HG03108 (cell line): ENCODE measurements around the gene HAUS3.

Experiments
- ATAC-seq: cut with Tn5 transposase; IDR thresholded peaks from one replicate; pipeline ENCODE4 v1.9.1; 2021; ENCODE audit warnings: moderate library complexity; ENCODE audit not compliant: unreplicated experiment

Gene HAUS3

DNA sequence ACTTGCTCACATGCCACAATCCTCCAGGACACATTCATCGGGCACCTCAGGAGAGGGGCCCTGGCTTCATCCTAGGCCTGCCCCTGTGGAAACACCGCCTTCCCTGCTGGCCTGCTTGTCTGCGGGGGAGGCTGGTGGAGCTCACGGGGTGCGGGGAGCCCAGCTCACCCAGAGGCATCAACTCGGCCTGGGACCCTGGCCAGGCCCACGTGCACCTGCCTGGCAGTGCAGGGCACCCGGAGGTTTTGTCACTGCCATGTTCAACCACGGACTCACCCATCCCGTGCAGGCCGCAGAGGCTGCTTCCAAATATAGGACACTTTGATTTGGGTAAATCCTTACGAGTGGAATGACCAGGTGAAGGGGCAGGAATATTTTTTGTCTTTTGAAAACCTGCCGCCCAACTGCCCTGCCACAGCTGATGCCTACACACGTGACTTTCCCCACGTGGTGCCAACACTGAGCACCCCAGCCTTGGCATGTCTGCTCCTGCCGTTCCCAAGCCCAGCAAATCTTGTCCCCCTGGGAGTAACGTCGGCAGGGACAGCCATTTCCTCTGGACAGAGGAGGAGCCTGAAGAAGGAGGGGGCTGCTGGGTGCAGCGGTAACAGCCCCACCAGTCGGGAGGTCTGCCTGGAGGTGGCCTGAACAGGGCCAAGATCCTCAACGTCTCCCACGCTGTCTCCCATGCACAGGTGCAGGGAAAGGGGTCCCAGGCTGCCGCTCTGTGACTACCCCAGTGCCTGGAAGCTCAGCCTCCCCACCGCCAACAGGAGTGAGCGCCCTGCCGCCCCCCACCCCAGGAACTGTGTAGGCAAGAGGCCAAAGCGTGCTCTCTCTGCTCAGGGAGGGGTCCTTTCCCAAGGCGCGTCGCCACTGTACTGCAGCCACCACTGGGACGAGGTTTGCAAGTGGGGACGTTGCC, 11.5 kb upstream of the HAUS3 start:
- no peak for ATAC-seq

DNA sequence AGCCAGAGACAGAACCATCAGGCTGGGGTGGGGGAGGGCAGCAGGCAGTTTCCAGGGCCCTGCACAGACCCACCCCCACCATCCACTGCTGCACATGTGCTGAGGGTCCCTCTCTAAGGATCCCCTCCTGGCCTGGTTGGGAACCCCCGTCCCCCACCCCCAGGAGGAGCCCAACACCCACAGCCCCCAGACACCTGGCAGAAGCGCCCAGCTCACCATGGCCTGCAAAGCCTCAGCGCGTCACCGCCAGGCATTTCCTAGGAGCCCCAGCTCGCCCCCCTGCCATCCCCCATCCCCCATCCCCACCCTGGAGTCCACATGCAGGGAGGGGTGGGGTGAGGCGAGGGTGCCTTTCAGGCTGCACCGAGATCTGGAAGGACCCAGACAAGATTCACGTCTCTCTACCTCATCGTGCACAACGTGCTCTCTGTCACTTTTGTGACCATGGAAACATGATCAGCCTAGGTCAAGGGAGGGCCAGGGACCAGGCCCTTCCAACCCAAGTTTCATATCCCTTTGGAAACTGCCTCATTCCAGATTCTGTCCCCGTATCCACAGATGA, 10.7 kb upstream of the HAUS3 start:
- no peak for ATAC-seq

- ATAC-seq: no peak
Observed at GRCh38 chr4:2251795-2252529, 10.0 kb upstream of the HAUS3 start.

DNA sequence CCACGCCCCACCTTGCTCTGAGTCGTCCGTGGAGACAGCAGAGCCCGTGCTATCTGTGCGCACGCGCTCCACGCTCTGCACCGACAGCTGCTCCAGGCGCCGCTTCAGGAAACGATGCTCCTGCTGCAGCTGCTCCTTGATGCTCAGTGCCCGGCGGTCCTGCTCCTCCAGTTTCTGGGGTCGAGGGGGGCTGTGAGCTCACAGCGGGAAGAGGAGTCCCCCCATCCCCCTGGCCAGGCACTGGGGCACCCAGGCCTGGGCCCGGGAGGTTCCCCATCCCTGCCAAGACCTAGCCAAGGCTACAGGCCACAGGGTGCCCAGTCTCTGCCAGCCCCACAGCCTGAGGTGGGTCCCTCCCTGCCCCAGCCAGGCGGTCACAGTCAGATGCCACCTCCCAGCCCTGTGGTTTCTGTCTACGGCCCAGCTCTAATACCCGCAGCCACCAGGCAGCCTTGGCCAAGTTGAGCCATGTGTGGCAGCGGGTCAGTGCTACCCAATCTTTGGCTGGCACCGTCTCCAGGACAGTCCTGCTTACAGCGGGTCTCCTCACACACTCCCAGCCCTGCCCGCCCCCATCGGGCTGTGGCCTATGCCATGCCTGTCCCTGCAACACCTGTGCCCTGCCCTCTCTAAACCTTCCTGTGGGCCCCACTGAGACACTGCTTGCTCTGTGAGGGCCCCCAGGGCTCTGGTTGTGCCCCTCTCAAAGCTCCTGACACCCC, 9.3 kb upstream of the HAUS3 start:
- no peak for ATAC-seq

GRCh38 chr4:2250357-2251072, 8.6 kb upstream of the HAUS3 start:
- ATAC-seq: no peak

DNA sequence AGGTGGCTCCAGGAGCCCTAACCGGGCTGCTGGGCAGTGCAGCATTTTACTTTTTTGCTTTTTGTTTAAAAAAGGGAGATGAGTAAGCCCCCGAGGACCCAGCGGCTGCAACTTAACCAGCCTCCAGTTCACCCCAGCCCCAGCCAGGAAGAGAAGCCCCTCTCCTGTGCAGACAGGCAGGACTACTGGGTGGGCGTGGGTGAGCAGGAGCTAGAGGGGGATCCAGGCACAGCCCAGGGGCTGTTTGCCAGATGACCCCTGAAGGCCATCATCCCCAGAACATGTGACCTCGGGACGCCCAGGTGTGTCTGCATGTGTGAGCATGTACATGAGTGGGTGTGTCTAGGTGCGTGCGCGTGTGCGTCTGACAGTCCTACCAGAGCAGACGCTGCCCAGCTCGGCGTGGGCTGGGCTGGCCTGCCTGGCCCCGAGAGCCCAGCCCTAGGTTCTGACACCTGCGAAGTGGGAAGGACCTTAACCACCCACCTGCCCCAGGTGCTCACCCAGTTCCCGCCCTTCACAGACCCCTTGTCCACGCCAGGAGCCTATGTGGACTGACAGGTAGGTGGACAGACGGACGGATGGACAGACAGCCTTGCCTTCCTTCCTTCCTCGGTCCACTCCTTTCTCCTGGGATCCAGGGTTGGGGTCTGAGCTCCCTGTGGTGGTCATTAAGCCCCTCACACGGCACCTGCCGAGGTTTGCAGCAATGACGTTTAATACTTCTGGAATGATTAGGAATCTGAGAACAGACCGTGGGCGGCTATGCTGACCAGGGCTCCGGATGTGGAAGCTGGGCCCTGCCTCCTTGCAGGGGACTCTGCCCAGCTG, 7.8 kb upstream of the HAUS3 start:
- ATAC-seq: no peak

GRCh38 chr4:2248821-2249261, 6.9 kb upstream of the HAUS3 start:
- no peak for ATAC-seq

DNA sequence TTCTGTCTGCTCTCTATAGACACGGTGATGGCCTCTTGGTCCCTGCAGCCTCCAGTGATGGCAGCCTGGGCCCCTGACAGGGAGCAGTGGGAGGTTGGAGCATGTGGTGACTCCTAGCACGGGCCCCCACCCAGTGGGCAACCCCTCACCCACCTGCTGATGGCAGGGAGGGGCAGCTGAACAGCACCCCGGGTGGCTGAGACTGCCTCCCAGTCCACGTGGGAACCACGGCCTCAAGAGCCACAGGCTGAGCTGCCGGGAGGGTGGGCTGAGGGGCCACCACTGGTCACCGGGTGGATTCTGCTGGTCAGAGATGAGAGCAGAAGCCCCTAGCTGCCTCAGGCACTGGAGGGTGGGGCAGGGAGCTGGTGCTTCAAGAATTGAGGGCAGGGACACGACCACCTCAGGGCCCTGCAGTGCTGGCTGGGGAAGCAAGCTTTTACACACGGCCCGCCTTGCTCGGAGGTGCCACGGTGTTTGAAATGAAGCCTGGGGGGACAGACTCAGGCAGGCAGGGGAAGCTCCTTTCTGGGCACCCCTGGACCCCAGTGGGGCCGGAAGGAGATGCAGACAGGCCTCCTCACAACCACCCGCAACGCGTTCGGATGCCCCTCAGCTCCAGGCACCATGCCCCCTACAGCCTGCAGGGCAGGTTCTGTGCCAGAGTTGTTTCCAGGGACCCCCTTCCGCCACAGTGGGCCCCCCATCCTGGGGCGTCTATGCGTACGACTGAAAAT, 6.3 kb upstream of the HAUS3 start:
- ATAC-seq: no peak

DNA sequence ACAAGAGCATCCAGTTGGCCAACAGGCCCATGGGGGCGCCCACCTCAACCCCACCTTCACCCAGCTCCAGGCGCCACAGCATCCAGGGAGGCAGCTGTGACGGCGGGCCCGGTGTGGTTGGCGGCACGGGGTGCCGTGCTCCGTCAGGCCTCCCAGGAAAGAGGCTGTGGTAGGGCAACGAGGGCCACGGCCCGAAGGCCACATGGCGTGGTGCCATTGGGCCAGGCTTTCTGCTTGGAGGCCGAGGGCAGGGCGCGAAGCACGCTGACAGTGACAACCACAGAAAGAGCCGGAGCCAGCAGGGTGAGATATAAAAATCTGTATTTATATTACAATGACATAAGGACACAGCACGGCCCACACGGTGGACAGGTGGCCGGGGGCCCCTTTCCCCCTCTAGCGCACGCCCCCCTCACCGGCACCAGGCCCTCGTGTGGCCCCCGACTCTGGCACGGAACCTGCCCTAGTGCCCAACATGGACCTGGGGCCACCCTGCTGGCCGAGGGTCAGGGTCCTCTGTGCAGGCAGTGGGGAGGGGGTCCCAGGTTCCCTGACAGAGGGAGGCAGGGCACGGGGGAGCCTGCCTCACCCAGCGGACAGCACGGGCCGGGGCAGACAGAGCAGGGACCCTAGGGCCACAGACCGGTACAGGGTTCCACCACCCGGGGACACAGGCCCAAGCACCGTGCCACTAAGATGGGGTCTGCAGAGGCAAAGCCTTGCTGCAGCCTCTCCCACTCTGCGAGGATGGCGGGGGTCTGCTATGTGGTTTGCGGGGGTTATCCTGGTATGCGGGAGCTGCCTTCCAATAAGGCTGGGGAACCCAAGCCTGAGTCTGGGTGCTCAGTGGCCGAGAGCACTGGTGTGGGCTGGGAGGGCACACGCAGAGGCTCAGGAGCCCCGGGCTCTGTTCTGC, 5.5 kb upstream of the HAUS3 start:
- no peak for ATAC-seq

- no peak for ATAC-seq
Observed at GRCh38 chr4:2246384-2247127, 4.6 kb upstream of the HAUS3 start.

- no peak for ATAC-seq
Observed at GRCh38 chr4:2245787-2246275, 3.9 kb upstream of the HAUS3 start.

DNA sequence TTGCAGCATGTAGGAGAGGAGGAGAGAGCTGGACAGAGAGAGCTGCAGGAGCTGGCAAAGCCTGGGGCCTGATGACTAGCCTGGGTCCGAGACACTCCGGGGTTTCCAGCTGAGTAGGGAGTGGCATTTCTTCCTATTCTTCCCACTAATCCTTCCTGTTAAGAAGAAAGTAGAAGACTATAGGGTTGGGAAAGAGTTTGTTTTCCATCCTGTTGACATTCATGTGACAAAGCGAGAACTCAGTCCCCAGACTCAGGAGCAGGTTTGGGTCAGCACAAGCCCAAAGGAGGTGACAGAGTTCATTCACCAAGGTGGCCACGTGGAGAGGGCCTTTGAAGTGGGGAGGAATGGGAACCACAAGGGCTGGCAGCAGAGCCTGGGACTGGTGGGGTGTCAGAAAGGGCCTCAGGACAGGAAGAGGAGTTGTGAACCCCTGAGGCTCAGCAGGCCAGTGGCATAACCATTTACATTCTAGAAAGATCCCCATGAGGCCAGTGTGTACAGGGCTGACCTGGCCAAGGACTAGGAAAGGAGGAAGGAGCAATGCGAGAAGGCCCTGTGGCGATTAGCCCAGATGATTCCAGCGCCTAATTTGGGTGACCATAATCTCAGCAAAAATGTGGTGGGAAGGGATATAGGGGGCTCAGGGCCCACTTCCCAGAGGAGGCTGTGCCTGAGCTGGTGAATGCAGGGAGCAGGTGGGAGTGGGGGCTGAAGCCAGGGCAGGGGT, 3.3 kb upstream of the HAUS3 start:
- ATAC-seq: no peak

GRCh38 chr4:2243681-2244380, 1.9 kb upstream of the HAUS3 start:
- ATAC-seq: no peak

- ATAC-seq: no peak
Observed at GRCh38 chr4:2241003-2241402, 918 bp downstream of the HAUS3 start.

DNA sequence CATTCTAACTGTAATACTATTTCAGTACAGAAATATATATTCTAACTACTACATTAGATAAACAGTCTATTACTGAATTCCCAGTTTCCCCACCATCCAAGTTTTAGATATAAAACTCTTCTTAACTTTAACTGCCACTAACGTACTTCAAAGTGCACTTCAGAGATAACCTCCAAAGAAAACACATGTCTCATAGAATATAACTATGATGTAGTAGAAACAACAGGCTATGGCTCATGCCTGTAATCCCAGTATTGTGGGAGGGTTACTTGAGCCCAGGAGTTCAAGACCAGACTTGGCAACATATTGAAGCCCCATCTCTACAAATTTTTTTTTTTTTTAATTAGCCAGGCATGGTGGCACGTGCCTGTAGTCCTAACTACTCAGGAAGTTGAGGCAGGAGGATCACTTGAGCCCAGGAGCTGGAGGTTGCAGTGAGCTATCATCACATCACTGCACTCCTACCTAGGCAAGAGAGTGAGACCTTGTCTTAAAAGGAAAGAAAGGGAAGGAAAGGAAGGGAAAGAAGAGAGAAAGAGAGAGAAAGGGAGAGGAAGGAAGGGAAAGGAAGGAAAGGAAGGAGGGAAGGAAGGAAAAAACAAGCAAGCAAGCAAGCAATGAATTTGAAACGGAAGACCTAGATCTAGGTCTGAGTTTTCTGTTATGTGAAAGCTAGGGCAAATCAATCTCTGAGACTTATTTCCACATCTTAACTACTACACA, 4.8 kb downstream of the HAUS3 start:
- no peak for ATAC-seq
